DND-41 (cell line): ENCODE data around the gene B3GLCT.

Experiments used
- ATAC-seq: fragments of 200-7000 bp; cut with Tn5 transposase; 3 replicates; pipeline ENCODE4 v1.9.1; 2021; ENCODE audit warnings: low read depth; ENCODE audit not compliant: insufficient read depth
- DNase-seq: peaks from one replicate; pipeline ENCODE4 v3.0.0-alpha.2; 2020
- H2AFZ ChIP-seq: 2 replicates; pipeline ENCODE4 v1.6.0; 2012; ENCODE audit warnings: low read depth, low read length
- H3K27ac ChIP-seq: 2 replicates; pipeline ENCODE4 v1.5.1; 2012; ENCODE audit warnings: low read length, inconsistent platforms
- H3K27me3 ChIP-seq: fragments of 200-600 bp; sonication (generic); 2 replicates; pipeline ENCODE4 v1.6.0; 2012; ENCODE audit warnings: low read length, mild to moderate bottlenecking, inconsistent platforms; ENCODE audit not compliant: insufficient read depth, poor library complexity
- H3K36me3 ChIP-seq: 2 replicates; pipeline ENCODE4 v1.5.1; 2012; ENCODE audit warnings: low read length, inconsistent platforms; ENCODE audit not compliant: insufficient read depth
- H3K4me1 ChIP-seq: 2 replicates; pipeline ENCODE4 v1.5.1; 2012; ENCODE audit warnings: mild to moderate bottlenecking, low read length; ENCODE audit not compliant: insufficient read depth
- H3K4me2 ChIP-seq: 2 replicates; pipeline ENCODE4 v1.6.0; 2012; ENCODE audit warnings: mild to moderate bottlenecking, moderate library complexity, low read length, inconsistent platforms; ENCODE audit not compliant: insufficient read depth
- H3K4me3 ChIP-seq, 2 experiments: fragments of 200-600 bp in 1 of 2; shearing (Covaris generic) in 1 of 2; 2 replicates each; pipeline ENCODE4 v1.5.1; 2012 to 2016; ENCODE audit warnings: inconsistent platforms in 2 of 2, low read length in 2 of 2, mild to moderate bottlenecking in 2 of 2, low read depth in 1 of 2, moderate library complexity in 1 of 2
- H3K79me2 ChIP-seq: 2 replicates; pipeline ENCODE4 v1.6.0; 2012; ENCODE audit warnings: low read length, inconsistent platforms; ENCODE audit not compliant: insufficient read depth
- H3K9ac ChIP-seq: 2 replicates; pipeline ENCODE4 v1.6.0; 2012; ENCODE audit warnings: low read depth, mild to moderate bottlenecking, inconsistent platforms, low read length, moderate library complexity
- H3K9me3 ChIP-seq: 2 replicates; pipeline ENCODE4 v1.5.1; 2012; ENCODE audit warnings: low read length, moderate library complexity, mild to moderate bottlenecking, inconsistent platforms; ENCODE audit not compliant: insufficient read depth, severe bottlenecking
- H4K20me1 ChIP-seq: 2 replicates; pipeline ENCODE4 v1.6.0; 2012; ENCODE audit warnings: low read length; ENCODE audit not compliant: insufficient read depth
- EZH2 ChIP-seq: IDR thresholded peaks from 3 replicates; pipeline ENCODE4 v1.6.1; 2012; ENCODE audit warnings: borderline replicate concordance, low read depth, mild to moderate bottlenecking, moderate library complexity, low read length, inconsistent platforms; ENCODE audit not compliant: severe bottlenecking
- TF ChIP-seq, protein P1 (sequence below): IDR thresholded peaks from 2 replicates; pipeline ENCODE4 v1.5.1; 2012; ENCODE audit warnings: borderline replicate concordance, low read length, moderate library complexity, mild to moderate bottlenecking; ENCODE audit not compliant: poor library complexity, severe bottlenecking; ENCODE audit errors: extremely low read depth

The B3GLCT gene

DNA sequence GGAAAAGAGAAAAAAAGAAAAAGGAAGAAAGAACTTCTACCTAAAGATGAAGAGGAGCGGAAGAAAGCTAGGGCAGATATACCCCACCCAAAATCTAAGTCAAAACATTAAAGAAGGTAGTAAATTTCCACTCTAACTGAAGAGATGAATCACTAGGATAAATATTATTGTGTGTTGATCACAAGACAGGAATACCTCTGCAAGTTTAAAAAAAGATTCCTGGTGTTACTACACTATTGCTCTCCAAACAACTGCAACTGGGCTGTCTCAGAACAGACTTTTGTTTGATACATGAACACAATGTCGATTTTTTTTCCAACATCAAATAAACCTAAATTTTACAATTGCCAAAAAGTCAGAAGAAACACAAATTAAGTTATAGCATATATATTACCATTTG lies 44.8 kb upstream of the B3GLCT start:
- H2AFZ ChIP-seq, result no peak overlapping the region
- H3K4me2 ChIP-seq, result no peak overlapping the region
- H3K9me3 ChIP-seq, result no peaks in the 10 kb centered on the region
- ATAC-seq, result no peak
- peaks cover 28% of the 10 kb centered on the region for H3K4me1 ChIP-seq
- H3K4me3 ChIP-seq, result no peak overlapping the region
- H3K9ac ChIP-seq, result no peak overlapping the region
- H3K79me2 ChIP-seq, result peaks cover 91% of the 10 kb centered on the region
- peaks cover 95% of the 10 kb centered on the region for H3K36me3 ChIP-seq
- H4K20me1 ChIP-seq, result peaks cover 15% of the 10 kb centered on the region; the same call in 1 of the 2 replicates
- H3K27me3 ChIP-seq, result no peaks in the 10 kb centered on the region
- TF ChIP-seq, protein P1, sequence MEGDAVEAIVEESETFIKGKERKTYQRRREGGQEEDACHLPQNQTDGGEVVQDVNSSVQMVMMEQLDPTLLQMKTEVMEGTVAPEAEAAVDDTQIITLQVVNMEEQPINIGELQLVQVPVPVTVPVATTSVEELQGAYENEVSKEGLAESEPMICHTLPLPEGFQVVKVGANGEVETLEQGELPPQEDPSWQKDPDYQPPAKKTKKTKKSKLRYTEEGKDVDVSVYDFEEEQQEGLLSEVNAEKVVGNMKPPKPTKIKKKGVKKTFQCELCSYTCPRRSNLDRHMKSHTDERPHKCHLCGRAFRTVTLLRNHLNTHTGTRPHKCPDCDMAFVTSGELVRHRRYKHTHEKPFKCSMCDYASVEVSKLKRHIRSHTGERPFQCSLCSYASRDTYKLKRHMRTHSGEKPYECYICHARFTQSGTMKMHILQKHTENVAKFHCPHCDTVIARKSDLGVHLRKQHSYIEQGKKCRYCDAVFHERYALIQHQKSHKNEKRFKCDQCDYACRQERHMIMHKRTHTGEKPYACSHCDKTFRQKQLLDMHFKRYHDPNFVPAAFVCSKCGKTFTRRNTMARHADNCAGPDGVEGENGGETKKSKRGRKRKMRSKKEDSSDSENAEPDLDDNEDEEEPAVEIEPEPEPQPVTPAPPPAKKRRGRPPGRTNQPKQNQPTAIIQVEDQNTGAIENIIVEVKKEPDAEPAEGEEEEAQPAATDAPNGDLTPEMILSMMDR, result no peak
- no peak for TF ChIP-seq EZH2
- DNase-seq, result no peak
- no peak overlapping the region for H3K27ac ChIP-seq

DNA sequence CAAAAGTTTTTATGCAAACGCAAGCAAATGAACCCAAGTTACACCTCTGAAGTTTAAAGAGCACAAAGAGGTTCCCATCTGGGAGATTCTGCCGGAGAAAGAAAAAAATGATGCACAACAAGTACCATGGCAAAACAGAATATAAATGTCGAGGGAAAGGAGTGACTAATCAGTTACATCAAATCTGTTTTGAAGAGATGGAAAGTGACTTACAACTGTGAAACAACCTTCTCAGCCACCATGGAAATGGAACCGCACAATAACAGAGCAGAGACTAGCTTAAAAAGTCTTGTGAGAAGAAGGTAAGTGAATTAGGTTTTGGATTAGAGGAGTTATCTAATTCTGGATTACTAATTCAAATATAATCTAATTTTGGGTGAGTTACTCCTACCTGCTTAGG lies 40.5 kb upstream of the B3GLCT start:
- H3K9ac ChIP-seq, result peak overlapping the region; percentile 72
- no peak for TF ChIP-seq EZH2
- TF ChIP-seq, protein P1, result no peak
- H3K27ac ChIP-seq, result peak overlapping the region; percentile 3; the same call in 1 of the 2 replicates
- no peaks in the 10 kb centered on the region for H3K9me3 ChIP-seq
- peaks cover 24% of the 10 kb centered on the region; the same call in 1 of the 2 replicates for H4K20me1 ChIP-seq
- no peaks in the 10 kb centered on the region for H3K27me3 ChIP-seq
- no peak for ATAC-seq
- peaks cover 55% of the 10 kb centered on the region for H3K36me3 ChIP-seq
- H3K4me1 ChIP-seq, result peaks cover 46% of the 10 kb centered on the region
- no peak for DNase-seq
- H2AFZ ChIP-seq, result no peak overlapping the region
- H3K79me2 ChIP-seq, result peaks cover 81% of the 10 kb centered on the region
- peak overlapping the region; percentile 74 for H3K4me2 ChIP-seq
- H3K4me3 ChIP-seq, result peak overlapping the region; percentile 67 to 94; a peak in 3 of 4 replicates

GRCh38 chr13:31160857-31161556 lies 38.8 kb upstream of the B3GLCT start:
- peaks cover 66% of the 10 kb centered on the region for H3K79me2 ChIP-seq
- H3K9me3 ChIP-seq, result no peaks in the 10 kb centered on the region
- peaks cover 24% of the 10 kb centered on the region; the same call in 1 of the 2 replicates for H4K20me1 ChIP-seq
- TF ChIP-seq, protein P1, result no peak
- no peak for TF ChIP-seq EZH2
- H3K36me3 ChIP-seq, result peaks cover 38% of the 10 kb centered on the region
- peak overlapping the region; percentile 74 for H3K4me2 ChIP-seq
- H2AFZ ChIP-seq, result peak overlapping the region; percentile 88
- DNase-seq (peak; percentile 68), ATAC-seq (peak; percentile 28)
- H3K27me3 ChIP-seq, result no peaks in the 10 kb centered on the region
- H3K4me3 ChIP-seq, result peak overlapping the region; percentile 67 to 94
- H3K27ac ChIP-seq, result peak overlapping the region; percentile 76
- H3K9ac ChIP-seq, result peak overlapping the region; percentile 72
- peaks cover 46% of the 10 kb centered on the region for H3K4me1 ChIP-seq
